Hypothalamus (tissue), 51 donors: ENCODE data around the gene ADK.
"Not testable (repeated sequence)": the region's sequence is repeated elsewhere in the genome, so short reads cannot be mapped to it uniquely, and the experiment has no call there.

ENCODE experiments used
- DNase-seq, 51 donors: peaks; one replicate each; lab custom pipeline; 2025; lab: John Stamatoyannopoulos, UW

Gene ADK

GRCh38 chr10:74525885-74526284 lies 374.9 kb downstream of the ADK start:
- DNase-seq, result no peak

DNA sequence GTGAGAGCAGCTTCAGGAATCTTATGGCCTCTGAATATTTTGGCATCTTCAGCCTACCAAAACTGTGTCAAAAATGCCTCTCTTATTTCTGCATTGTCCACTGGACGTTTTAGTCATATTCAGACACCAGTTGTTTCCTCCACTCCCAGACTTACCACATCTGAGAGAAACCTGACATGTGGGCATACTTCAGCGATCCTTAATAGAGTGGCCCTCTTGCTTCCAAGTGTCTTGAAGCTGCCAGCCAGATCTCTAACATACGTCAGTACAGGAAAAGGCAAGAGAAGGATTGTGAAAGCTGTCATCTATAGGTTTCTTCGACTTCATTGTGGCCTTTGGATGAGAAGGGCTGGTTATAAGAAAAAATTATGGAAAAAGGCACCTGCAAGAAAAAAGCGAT lies 376.6 kb downstream of the ADK start:
- not testable (repeated sequence) for DNase-seq

GRCh38 chr10:74529205-74529604 lies 378.2 kb downstream of the ADK start:
- no peak for DNase-seq

- DNase-seq, result no peak
These were observed 380.0 kb downstream of the ADK start for GRCh38 chr10:74530981-74531380.

GRCh38 chr10:74539317-74539716 lies 388.3 kb downstream of the ADK start:
- no peak for DNase-seq

DNA sequence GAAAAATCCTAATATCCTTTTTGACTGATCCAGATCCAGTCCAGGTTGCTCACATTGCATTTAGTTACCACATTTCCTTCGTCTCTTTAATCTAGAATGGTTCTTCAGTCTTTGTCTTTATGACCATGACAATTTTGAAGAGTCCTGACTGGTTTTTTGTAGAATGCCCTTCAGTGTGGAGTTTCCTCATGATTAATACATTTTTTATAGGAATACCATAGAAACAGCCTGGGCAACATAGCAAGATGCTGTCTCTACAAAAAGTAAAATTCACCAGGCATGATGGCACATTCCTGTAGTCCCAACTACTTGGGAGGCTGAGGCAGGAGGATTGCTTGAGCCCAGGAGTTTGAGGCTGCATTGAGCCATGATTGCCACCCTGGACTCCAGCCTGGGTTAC lies 390.4 kb downstream of the ADK start:
- no peak for DNase-seq

GRCh38 chr10:74542077-74542476 lies 391.1 kb downstream of the ADK start:
- no peak for DNase-seq

GRCh38 chr10:74543276-74543675 lies 392.3 kb downstream of the ADK start:
- no peak for DNase-seq

DNA sequence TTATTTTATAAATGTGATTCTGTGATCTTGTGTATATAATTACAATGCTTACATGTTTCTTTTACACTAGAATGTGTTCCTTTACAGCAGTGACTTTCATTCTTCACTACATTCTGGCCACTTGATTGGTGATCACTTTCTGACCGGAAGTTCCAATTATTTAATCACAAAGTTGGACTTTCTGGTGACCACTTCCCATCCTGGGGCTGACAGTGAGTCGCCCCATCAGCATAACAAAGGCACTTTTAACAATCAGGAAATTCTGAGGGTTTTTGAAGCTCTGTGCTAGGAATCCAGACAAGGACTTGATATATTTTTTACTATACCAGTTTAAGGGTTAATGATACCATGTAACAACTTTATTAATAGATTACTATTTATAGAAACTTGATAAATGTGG lies 393.1 kb downstream of the ADK start:
- DNase-seq, result no peak

DNA sequence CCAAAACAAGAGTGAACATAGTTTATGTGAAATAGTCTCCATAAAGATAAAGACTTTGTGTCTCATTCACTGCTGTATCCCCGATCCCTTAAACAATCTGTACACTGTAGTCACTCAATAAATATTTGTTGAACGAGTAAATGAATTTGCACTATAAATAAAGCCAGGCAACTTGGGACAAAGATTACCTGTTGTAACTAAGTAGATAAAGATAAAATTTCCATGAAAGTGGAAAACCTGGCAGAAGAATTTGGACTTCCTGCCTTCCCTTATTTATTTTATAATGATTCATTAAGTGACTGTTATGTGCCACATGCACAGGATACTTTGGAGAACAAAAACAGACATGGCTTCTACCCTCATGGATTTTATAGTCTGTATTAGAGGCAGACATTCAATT lies 397.7 kb downstream of the ADK start:
- no peak for DNase-seq

GRCh38 chr10:74556072-74556705 lies 405.2 kb downstream of the ADK start:
- no peak for DNase-seq

DNA sequence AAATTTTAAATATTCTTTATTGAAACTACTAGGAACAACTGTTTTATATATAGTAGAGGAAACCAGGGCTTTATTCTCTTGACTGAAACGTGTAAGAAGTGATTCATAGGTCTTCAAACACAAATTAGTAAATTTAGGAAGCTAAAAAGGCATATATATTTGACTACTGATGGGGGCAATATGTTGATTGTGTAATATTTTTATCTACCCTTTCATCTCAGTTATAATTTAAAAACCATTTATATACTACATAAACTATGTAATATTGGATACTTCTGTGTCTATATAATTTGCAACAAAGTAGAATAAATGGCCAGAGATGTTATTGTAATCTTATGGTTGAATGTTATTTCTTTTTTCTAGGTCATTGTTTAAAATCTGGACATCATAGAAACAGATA lies 406.1 kb downstream of the ADK start:
- DNase-seq, result no peak

DNA sequence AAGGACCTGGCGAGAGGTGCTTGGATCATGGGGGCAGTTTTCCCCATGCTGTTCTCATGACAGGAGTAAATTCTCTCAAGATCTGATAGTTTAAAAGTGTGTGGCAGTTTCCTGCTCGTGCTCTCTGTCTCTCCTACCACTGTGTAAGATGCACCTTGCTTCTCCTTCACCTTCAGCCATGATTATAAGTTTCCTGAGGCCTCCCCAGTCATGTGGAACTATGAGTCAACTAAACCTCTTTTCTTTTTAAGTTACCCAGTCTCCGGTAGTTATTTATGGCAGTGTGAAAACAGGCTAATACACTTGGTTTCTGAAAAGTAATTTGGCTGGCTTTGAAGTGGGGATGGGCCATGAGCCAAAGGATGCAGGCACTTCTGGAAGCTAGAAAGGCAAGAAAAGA lies 407.4 kb downstream of the ADK start:
- no peak for DNase-seq

GRCh38 chr10:74558897-74559296 lies 407.9 kb downstream of the ADK start:
- no peak for DNase-seq

DNA sequence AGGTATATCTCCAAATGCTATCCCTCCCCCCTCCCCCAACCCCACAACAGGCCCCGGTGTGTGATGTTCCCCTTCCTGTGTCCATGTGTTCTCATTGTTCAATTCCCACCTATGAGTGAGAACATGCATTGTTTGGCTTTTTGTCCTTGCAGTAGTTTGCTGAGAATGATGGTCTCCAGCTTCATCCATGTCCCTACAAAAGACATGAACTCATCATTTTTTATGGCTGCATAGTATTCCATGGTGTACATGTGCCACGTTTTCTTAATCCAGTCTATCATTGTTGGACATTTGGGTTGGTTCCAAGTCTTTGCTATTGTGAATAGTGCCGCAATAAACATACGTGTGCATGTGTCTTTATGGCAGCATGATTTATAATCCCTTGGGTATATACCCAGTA lies 417.9 kb downstream of the ADK start:
- not testable (repeated sequence) for DNase-seq

GRCh38 chr10:74573497-74573896 lies 422.5 kb downstream of the ADK start:
- DNase-seq, result not testable (repeated sequence)

GRCh38 chr10:74575191-74575720 lies 424.2 kb downstream of the ADK start:
- no peak for DNase-seq

- no peak for DNase-seq
These were observed 424.9 kb downstream of the ADK start for GRCh38 chr10:74575912-74576311.

GRCh38 chr10:74576586-74576985 lies 425.6 kb downstream of the ADK start:
- no peak for DNase-seq

DNA sequence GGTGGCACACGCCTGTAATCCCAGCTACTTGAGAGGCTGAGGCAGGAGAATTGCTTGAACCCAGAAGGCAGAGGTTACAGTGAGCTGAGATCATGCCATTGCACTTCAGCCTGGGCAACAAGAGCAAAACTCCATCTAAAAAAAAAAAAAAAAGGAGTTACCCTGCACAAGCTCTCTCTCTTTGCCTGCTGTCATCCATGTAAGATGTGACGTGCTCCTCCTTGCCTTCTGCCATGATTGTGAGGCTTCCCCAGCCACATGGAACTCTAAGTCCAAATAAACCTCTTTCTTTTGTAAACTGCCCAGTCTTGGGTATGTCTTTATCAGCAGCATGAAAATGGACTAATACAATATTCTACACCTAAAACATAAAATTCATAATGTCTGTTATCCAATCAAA lies 429.4 kb downstream of the ADK start:
- DNase-seq, result not testable (repeated sequence)

GRCh38 chr10:74582566-74582965 lies 431.5 kb downstream of the ADK start:
- no peak for DNase-seq

DNA sequence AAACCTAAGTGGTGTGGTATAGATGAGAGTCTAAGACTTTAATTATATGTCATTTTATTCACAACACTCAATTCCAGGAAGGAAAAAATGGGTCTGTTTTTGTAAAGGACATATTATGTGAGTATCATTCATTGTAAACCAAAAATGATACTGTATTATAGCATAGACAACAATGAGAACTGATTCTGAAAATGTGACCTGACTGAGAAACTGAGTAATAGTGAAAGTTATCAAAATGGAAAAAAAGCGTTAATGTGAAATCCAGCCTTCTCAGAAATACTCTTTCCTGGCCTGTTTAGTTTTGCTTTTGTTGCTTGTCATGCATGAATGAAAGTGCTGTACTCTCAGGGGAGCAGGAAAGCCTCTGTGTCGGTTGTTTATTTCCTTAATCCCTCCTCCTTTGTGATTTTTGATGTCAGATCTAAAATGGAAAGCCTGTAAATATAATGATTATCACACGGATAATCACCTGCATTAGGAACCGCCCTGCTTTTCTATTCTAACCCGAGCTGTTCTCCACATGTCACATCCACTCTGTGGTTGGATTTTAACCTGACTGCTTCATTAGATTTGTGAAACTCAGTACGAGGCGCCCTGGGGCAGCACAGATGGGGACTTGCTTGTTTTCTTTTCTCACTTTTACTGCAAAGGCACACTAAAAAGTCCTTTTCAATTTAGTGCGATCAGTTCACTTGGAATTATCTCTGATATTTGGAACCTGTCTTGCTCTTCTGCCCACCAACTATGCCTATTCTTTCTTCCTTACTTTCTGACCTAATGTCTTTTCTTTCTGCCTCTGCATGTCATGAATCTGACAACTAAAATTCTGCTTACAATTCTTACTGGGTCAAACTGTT lies 434.4 kb downstream of the ADK start:
- DNase-seq, result peak in 6 of 51 donors; percentile 1 to 60 (median 2)
